Activated CD8-positive, alpha-beta memory T cell treated with anti-CD3 and anti-CD28 coated beads for 36 hours (primary cell): Measurements from ENCODE around the gene IL23R. TPM values are rescaled to one million over a fixed set of nuclear protein-coding genes. Genes with fewer than 3 reads are reported as not detected.
"Not testable (repeated sequence)": the region's sequence is repeated elsewhere in the genome, so short reads cannot be mapped to it uniquely, and the experiment has no call there.

Source experiments
- CTCF ChIA-PET: fragments of 350-600 bp; sonication (Branson Sonifier 250); formaldehyde crosslinking; loops from one replicate; lab custom pipeline; 2021; ENCODE audit warnings: antibody characterized with exemption; lab: Charles Lee
- POLR2A ChIA-PET: fragments of 350-600 bp; sonication (Branson Sonifier 250); formaldehyde crosslinking; loops from one replicate; lab custom pipeline; 2021; ENCODE audit warnings: antibody characterized with exemption; lab: Charles Lee
- total RNA-seq, 2 experiments: library from RNA; stranded (reverse); gene quantifications; one replicate each; pipeline ENCODE4 v1.2.3, GENCODE V29; 2021

Gene IL23R
- total RNA-seq, 2 experiments from 2014 or later, result 0.86 to 1.0 TPM

DNA sequence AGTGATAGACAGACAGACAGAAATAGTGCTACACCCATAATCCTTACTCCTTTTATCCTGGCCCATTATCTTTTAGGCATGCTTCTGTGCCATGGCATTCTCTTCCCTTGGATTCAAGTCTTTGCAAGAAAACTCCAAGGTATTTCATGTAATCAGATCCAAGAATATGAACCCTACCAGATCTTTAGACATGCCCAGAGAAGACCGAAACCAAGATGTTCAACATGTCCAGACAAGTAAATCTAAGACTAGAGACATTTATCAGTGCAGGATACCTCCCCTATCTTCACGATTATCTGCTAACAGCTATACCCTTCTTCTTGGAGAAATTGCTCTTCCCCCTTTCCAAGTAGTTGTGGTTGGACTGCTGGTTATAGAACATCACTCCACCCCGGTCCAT is 19.7 kb upstream of the IL23R start:
- ChIA-PET POLR2A (no interaction called here), CTCF (interaction anchor here (0.6 kb wide), 1 partner anchor 163 kb away, joined by 4 read pairs; no protein-coding TSS in a partner anchor)

DNA sequence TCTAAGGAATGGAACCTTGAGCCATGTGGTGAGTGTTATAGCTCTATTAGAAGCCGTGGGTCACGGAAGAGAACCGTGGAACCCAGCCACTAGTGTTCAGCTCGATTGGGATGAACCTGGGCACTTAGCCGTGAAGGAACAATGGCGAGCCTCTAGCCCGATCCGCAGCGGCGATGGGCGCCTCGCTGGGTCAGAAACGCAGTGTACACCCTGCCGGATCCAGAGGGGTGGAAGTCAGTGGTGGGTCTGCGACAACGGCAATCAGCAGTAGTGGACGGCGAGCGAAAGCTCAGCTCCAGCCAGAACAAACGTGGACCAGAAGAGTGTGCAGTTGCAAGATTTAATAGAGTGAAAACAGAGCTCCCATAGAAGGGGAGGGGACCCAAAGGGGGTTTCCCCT is 18.3 kb upstream of the IL23R start:
- POLR2A ChIA-PET, result not testable (repeated sequence)

DNA sequence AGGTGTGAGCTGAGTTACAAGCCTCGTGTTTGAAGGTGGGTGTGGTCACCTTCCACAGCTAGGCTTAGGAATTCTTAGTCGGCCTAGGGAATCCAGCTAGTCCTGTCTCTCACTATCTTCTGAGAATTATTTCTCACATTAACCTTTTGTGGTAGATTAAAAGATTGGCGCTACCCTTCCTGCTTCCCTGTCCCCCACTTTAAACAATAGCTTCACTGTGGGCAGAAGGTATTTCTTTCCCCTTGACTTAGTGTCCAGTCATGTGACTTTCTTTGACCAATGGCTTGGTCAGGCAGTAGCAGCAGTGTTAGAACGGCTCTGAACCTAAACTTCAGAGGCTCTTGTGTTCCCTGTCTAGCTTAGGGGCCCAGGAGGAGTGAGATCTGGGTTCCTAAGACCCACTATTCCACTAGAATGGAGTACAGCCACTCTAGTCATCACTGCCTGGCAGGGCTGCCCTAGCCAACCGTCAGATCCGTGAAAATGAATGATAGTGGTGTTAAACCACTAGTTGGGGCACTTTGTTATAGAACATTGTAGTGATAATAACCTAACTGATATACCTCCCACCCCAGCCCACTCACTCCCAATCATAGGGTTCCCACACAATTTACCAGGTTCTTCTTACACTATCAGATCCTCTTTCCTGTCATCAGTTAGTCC is 17.6 kb upstream of the IL23R start:
- ChIA-PET CTCF (interaction anchor here (0.6 to 2.6 kb wide), 11 partner anchors 12 to 384 kb away, joined by 3 to 11 read pairs (median 3); partner anchors contain the start of gene SLC35D1), POLR2A (no interaction called here)

More for the DNA sequence above, 18.3 kb upstream of the IL23R start:
- CTCF ChIA-PET, result interaction anchor here (0.8 to 2.6 kb wide), 5 partner anchors 9 to 381 kb away, joined by 3 to 11 read pairs (median 3); no protein-coding TSS in a partner anchor

DNA sequence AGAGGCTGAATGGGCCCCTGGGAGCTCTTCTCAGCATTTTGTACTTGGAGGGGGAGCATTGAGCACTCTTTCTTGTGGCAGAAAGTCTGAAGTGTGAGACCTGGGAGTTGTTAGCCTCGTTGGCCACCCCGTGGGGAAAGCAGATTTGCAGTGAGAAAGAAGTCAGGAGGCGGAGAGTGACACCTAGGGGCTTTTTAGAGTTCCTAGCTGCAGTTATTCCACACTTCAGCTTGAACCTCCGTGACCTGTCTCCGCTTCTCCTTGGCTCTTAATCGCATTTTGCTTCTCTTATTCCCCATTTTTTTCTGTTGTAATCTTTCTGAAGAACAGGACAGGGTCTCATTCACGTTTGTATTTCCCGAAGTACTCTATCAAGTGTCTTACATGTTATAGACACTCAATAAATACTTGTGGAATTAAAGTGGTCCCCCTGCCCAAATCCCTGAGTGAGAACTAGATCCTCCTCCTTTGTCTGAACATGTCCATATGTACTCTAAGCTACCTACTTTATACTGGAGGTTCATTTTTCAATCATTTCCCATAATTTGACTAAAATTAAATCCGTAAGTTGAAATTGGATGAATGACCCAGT is 17.0 kb upstream of the IL23R start:
- ChIA-PET POLR2A (interaction anchor here (0.7 kb wide), 2 partner anchors 162 to 363 kb away, joined by 3 to 8 read pairs; no protein-coding TSS in a partner anchor), CTCF (interaction anchor here (0.6 to 2.6 kb wide), 11 partner anchors 12 to 1594 kb away, joined by 3 to 11 read pairs (median 3); partner anchors contain the start of gene SLC35D1)

DNA sequence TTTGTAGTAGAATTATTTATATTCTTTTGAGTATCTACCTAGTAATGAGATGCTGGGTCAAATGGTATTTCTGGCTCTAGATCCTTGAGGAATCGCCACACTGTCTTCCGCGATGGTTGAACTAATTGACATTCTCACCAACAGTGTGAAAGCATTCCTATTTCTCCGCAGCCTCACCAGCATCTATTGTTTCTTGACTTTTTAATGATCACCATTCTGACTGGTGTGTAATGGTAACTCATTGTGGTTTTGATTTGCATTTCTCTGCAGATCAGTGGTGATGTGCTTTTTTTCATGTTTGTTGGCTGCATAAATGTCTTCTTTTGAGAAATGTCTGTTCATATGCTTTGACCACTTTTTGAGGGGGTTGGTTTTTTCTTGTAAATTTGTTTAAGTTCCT is 15.3 kb upstream of the IL23R start:
- POLR2A ChIA-PET, result no interaction called here
- CTCF ChIA-PET, result interaction anchor here (0.6 kb wide), 1 partner anchor 293 kb away, joined by 3 read pairs; no protein-coding TSS in a partner anchor

- ChIA-PET CTCF (no interaction called here), POLR2A (interaction anchor here (0.6 kb wide), 1 partner anchor 321 kb away, joined by 3 read pairs; no protein-coding TSS in a partner anchor)
Measured at GRCh38 chr1:67158401-67158800, 7.9 kb upstream of the IL23R start.

DNA sequence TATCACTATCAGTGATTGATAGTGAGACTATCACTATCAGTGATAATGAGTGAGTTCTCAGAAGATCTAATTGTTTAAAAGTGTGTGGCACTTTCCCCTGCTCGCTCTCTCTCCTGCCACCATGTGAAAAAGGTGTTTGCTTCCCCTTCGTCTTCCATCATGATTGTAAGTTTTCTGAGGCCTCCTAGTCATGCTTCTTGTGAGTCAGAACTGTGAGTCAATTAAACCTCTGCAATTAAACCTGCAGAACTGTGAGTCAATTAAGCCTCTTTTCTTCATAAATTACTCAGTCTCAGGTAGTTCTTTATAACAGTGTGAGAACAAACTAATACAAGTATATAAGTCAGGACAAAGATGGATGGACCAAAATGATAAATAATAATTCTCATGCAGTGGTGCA is 7.0 kb upstream of the IL23R start:
- ChIA-PET POLR2A (no interaction called here), CTCF (no interaction called here)

DNA sequence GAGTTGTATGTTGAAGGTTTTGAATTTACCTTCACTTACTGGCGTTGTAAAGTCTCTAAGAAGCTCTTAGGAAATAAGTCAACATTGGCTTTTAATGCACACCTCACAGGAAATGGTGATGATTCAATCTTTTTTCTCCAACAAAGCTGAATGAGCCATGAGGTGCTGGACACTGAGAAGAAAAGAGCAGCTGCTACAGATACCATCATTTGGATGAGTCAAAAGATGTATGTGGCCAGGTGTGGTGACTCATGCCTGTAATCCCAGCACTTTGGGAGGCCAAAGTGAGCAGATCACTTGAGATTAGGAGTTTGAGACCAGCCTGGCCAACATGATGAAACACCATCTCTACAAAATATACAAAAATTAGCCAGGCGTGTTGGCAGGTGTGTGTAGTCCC is 3.3 kb upstream of the IL23R start:
- ChIA-PET POLR2A (no interaction called here), CTCF (interaction anchor here (0.6 to 1.1 kb wide), 3 partner anchors 13 to 54 kb away, joined by 3 to 4 read pairs (median 3); no protein-coding TSS in a partner anchor)

DNA sequence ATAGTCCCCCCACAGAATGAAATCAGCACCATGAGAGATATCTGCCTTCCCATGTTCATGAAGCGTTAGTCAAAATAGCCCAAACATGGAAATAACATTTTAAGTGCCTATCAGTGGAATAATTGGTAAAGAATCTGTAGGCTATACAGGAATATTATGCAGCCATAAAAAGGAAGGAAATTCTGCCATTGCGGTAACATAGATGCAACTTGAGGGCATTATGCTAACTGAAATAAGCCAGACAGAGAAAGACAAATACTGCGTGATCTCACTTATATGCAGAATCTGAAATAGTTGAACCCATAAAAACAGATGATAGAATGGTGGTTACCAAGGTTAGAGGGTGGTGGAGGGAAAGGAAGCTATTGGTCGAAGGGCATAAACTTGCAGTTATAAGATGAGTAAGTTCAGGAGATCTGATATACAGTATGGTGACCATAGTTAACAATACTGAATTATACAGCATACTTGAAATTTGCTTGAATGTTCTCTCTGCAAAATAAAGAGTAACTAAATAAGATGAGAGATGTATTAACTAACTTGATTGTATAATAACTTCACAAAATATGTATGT is 699 bp upstream of the IL23R start:
- ChIA-PET POLR2A (no interaction called here), CTCF (no interaction called here)

DNA sequence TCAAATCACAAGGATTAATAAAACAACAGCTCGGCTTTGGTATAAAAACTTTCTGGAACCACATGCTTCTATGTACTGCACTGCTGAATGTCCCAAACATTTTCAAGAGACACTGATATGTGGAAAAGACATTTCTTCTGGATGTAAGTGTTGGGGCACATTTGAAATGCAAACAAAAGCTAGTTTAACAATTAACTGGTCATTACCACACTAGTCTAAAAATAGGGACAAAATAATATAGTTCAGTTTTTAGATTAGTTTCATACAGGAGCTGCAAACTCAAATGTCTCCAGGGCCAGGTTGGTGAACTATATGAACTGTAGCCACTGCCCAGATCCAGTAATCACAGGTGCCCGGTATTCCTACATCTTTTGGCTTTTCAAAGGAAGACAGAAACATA is 3.2 kb downstream of the IL23R start:
- ChIA-PET POLR2A (no interaction called here), CTCF (no interaction called here)

- POLR2A ChIA-PET, result no interaction called here
- CTCF ChIA-PET, result no interaction called here
Measured at GRCh38 chr1:67169932-67170331, 3.7 kb downstream of the IL23R start.

DNA sequence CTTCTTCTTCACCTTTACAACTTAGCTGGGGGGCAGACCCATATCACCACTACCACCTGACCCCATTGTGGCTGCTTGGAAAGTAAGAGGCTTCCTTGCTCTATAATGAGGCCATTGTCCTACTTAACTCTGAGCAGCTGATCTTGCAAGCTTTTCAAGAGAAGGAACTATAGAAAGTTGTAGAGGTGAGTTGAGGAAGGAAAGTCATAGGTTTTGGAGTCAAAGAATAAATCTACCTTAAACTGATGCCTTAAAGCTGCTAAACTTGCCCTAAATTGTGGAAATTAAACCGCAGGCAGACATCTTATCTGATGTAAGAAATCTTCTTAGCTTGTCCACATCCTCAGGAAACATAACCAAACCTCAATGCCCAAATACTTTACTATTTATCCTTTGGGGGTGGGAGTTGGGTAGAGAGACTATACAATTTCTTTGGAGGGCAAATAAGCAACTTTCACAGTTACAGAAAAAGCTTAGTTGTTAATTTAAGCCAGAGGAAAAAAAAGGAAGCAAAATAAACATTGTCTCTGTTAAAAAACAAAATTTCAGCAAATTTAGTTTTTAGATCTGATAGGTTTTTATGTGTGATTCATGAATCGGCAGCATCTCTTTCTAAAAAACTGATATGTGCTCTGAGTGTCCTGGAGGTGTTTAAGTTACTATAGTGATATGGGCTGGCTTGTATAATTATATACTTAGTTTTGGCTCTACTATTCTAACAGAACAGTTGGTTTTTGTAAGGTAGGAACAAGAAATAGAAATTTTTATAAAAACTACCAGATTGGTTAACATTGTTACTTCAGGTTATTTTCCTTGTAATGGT is 4.7 kb downstream of the IL23R start:
- ChIA-PET POLR2A (no interaction called here), CTCF (interaction anchor here (1.1 kb wide), 1 partner anchor 323 kb away, joined by 3 read pairs; no protein-coding TSS in a partner anchor)

GRCh38 chr1:67171574-67171955 is 5.3 kb downstream of the IL23R start:
- CTCF ChIA-PET, result interaction anchor here (0.7 to 1.1 kb wide), 3 partner anchors 15 to 323 kb away, joined by 3 read pairs; no protein-coding TSS in a partner anchor
- POLR2A ChIA-PET, result interaction anchor here (1.2 kb wide), 1 partner anchor 259 kb away, joined by 3 read pairs; the partner anchor contains the start of gene SERBP1

DNA sequence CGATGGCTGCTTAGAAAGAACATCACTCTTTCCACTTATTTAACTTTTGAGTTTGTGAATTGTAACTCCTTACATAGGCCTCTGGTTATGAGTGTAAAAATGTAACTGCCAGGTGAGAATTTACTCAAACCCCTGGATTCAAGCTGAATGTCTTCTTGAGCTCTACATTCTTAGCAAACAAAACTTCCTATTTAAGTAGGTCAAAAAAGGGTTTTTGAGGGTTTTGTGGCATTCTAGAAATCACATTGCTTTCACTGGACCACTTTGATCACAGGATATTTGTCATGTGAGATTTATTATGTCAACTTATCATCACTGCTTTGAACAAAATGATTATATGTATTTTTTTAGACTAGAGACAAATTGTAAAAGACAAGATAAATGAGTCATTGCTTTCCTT is 5.7 kb downstream of the IL23R start:
- ChIA-PET CTCF (interaction anchor here (0.7 to 1.0 kb wide), 2 partner anchors 15 to 23 kb away, joined by 3 read pairs; no protein-coding TSS in a partner anchor), POLR2A (interaction anchor here (0.6 to 1.2 kb wide), 2 partner anchors 18 to 258 kb away, joined by 3 to 6 read pairs; partner anchors contain the start of gene SERBP1)

GRCh38 chr1:67173988-67174387 is 7.7 kb downstream of the IL23R start:
- ChIA-PET CTCF (no interaction called here), POLR2A (no interaction called here)

DNA sequence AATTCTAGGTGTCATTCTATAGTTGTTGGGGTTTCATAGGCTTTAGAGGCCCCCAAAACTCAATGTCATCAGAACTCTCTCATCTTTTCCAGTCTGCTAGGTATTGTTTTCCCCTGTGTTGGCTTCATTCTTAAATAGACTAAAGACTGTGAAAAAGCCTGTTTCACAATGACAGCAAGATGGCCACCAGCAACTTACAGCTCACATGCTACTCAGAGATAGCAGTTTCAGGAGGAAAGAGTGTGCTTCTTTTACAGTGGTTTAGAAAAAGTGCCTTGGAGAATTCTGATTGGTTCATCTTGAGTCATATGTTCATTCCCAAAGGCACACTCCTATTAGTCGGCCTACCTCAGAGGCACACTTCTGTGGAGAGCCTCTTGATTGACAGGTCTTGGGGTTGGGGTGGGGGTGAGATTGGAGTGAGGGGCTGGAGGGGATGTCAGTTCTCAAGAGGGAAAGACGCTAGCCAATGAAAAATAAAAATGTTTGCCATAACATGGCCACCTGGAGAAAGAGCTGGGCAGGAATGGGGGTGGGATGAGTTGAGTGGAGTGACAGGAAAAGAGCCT is 8.5 kb downstream of the IL23R start:
- ChIA-PET POLR2A (interaction anchor here (0.6 to 1.1 kb wide), 2 partner anchors 17 to 197 kb away, joined by 3 read pairs; no protein-coding TSS in a partner anchor), CTCF (interaction anchor here (1.0 kb wide), 1 partner anchor 36 kb away, joined by 3 read pairs; no protein-coding TSS in a partner anchor)

GRCh38 chr1:67175530-67176087 is 9.4 kb downstream of the IL23R start:
- POLR2A ChIA-PET, result interaction anchor here (1.1 kb wide), 1 partner anchor 16 kb away, joined by 3 read pairs; no protein-coding TSS in a partner anchor
- CTCF ChIA-PET, result interaction anchor here (1.0 kb wide), 1 partner anchor 13 kb away, joined by 3 read pairs; no protein-coding TSS in a partner anchor

GRCh38 chr1:67184838-67185421 is 18.7 kb downstream of the IL23R start:
- ChIA-PET POLR2A (no interaction called here), CTCF (no interaction called here)
